ENCODE results near the gene IFIT2. TPM values are rescaled to one million over a fixed set of nuclear protein-coding genes. Genes with fewer than 3 reads are reported as not detected.
"Not testable (repeated sequence)": the region's sequence is repeated elsewhere in the genome, so short reads cannot be mapped to it uniquely, and the experiment has no call there.

IFIT2 gene
- total RNA-seq, 3 donors from 2014 or later (not counting 1 experiment from before 2014, with no cell fraction given) = 21.8 to 103 (median 34.9) TPM

DNA sequence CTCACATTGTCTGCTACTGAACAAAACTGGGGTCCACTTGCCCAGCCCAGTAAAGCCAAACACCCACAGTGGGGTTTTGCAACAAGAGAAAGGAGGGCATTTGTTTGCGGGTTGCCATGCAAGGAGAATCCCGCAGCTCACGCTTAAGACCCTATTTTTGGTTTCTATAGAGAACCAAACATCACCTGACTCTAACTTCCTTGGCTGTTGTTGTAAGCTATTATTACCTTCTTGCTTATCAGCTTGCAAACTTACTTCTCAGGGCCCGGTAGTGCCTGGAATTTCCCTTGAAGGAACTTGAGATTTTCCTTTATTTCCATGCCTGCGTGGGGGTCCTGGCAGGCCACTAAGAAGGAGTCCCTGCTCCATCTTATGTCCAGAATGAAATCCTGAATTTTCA, 46.6 kb downstream of the IFIT2 start:
- no peak for DNase-seq
- H3K4me3 Mint-ChIP-seq = no peak overlapping the region
- no peaks in the 10 kb centered on the region for H3K9me3 Mint-ChIP-seq
- Histone ChIP-seq H3K4me1 (ENCODE audit: control insufficient read depth, insufficient read depth, low read length) (no peaks in the 10 kb centered on the region), H3K4me3 (ENCODE audit: low read length) (no peak overlapping the region), H3K36me3 (ENCODE audit: control insufficient read depth, insufficient read depth, low read length) (no peaks in the 10 kb centered on the region), H3K27me3 (ENCODE audit: control insufficient read depth, insufficient read depth, low read length) (no peaks in the 10 kb centered on the region), H3K27ac (ENCODE audit: low read length) (no peak overlapping the region), H3K9me3 (ENCODE audit: control insufficient read depth, insufficient read depth, low read length) (no peaks in the 10 kb centered on the region)
- H3K4me1 Mint-ChIP-seq = no peaks in the 10 kb centered on the region
- no peak for ATAC-seq
- peaks cover 24 to 69% of the 10 kb centered on the region in 2 donors for H3K27me3 Mint-ChIP-seq (ENCODE audit: low read depth in 2 of 2)
- TF ChIP-seq, protein P1, sequence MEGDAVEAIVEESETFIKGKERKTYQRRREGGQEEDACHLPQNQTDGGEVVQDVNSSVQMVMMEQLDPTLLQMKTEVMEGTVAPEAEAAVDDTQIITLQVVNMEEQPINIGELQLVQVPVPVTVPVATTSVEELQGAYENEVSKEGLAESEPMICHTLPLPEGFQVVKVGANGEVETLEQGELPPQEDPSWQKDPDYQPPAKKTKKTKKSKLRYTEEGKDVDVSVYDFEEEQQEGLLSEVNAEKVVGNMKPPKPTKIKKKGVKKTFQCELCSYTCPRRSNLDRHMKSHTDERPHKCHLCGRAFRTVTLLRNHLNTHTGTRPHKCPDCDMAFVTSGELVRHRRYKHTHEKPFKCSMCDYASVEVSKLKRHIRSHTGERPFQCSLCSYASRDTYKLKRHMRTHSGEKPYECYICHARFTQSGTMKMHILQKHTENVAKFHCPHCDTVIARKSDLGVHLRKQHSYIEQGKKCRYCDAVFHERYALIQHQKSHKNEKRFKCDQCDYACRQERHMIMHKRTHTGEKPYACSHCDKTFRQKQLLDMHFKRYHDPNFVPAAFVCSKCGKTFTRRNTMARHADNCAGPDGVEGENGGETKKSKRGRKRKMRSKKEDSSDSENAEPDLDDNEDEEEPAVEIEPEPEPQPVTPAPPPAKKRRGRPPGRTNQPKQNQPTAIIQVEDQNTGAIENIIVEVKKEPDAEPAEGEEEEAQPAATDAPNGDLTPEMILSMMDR (IDR thresholded peaks at IDR 0.05) = no peak
- intact Hi-C loops (cut with micrococcal nuclease) = no loop called here
- H3K36me3 Mint-ChIP-seq = no peaks in the 10 kb centered on the region
- WGBS (ENCODE audit: insufficient coverage) = 63% methylated on average over 5 of the region's 5 CpGs
- no peak overlapping the region for H3K27ac Mint-ChIP-seq

DNA sequence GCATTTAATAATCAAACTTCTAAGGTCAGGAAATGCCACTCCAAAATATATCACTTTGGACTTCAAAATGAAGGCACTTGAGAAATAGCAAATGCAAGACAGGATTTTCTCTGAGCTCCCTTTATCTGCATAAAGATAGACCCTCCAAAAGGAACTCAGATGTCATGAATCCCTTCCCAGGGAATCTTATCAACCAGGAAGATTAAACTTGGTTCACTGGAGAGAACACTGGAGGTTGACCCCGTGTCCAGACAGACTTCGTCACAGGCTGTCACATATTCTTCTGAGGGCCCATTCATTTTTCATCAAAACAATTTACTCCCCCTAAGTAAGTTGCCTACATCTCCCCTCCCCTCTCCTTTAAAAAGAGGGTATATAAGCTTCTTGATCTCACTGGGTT, 47.1 kb downstream of the IFIT2 start:
- H3K27ac Mint-ChIP-seq = no peak overlapping the region
- Histone ChIP-seq H3K4me3 (ENCODE audit: low read length) (no peak overlapping the region), H3K36me3 (ENCODE audit: control insufficient read depth, insufficient read depth, low read length) (no peaks in the 10 kb centered on the region), H3K9me3 (ENCODE audit: control insufficient read depth, insufficient read depth, low read length) (no peaks in the 10 kb centered on the region), H3K4me1 (ENCODE audit: control insufficient read depth, insufficient read depth, low read length) (no peaks in the 10 kb centered on the region), H3K27me3 (ENCODE audit: control insufficient read depth, insufficient read depth, low read length) (no peaks in the 10 kb centered on the region), H3K27ac (ENCODE audit: low read length) (no peak overlapping the region)
- intact Hi-C loops (cut with micrococcal nuclease) = no loop called here
- no peaks in the 10 kb centered on the region for H3K4me1 Mint-ChIP-seq
- no peak overlapping the region for H3K4me3 Mint-ChIP-seq
- H3K9me3 Mint-ChIP-seq = no peaks in the 10 kb centered on the region
- no peaks in the 10 kb centered on the region for H3K36me3 Mint-ChIP-seq
- TF ChIP-seq, protein P1 (IDR thresholded peaks at IDR 0.05) = no peak
- DNase-seq (no peak), ATAC-seq (no peak)
- H3K27me3 Mint-ChIP-seq (ENCODE audit: low read depth in 2 of 2) = peaks cover 27 to 70% of the 10 kb centered on the region in 2 donors
- 92% methylated on average over 2 of the region's 2 CpGs for WGBS (ENCODE audit: insufficient coverage)

- H3K27ac ChIP-seq (ENCODE audit: low read length); H3K27me3 ChIP-seq (ENCODE audit: control insufficient read depth, insufficient read depth, low read length); H3K4me1 Mint-ChIP-seq; DNase-seq; H3K9me3 Mint-ChIP-seq; ATAC-seq; H3K4me3 Mint-ChIP-seq; H3K4me1 ChIP-seq (ENCODE audit: control insufficient read depth, insufficient read depth, low read length); H3K27ac Mint-ChIP-seq; intact Hi-C loops (cut with micrococcal nuclease); H3K36me3 ChIP-seq (ENCODE audit: control insufficient read depth, insufficient read depth, low read length); H3K9me3 ChIP-seq (ENCODE audit: control insufficient read depth, insufficient read depth, low read length); H3K36me3 Mint-ChIP-seq; H3K4me3 ChIP-seq (ENCODE audit: low read length): not testable (repeated sequence)
- 56% methylated on average over 7 of the region's 7 CpGs for WGBS (ENCODE audit: insufficient coverage)
- peaks cover 21 to 74% of the 10 kb centered on the region in 2 donors for H3K27me3 Mint-ChIP-seq (ENCODE audit: low read depth in 2 of 2)
Measured at GRCh38 chr10:89350631-89351315, 48.9 kb downstream of the IFIT2 start.

- no peaks in the 10 kb centered on the region for H3K36me3 Mint-ChIP-seq
- H3K4me3 ChIP-seq (ENCODE audit: low read length) = no peak overlapping the region
- no peaks in the 10 kb centered on the region for H3K9me3 Mint-ChIP-seq
- H3K27me3 Mint-ChIP-seq (ENCODE audit: low read depth in 2 of 2) = peaks cover 24 to 70% of the 10 kb centered on the region in 2 donors
- no peaks in the 10 kb centered on the region for H3K4me1 ChIP-seq (ENCODE audit: control insufficient read depth, insufficient read depth, low read length)
- no peaks in the 10 kb centered on the region for H3K36me3 ChIP-seq (ENCODE audit: control insufficient read depth, insufficient read depth, low read length)
- H3K27me3 ChIP-seq (ENCODE audit: control insufficient read depth, insufficient read depth, low read length) = no peaks in the 10 kb centered on the region
- no peaks in the 10 kb centered on the region for H3K9me3 ChIP-seq (ENCODE audit: control insufficient read depth, insufficient read depth, low read length)
- no peak overlapping the region for H3K27ac ChIP-seq (ENCODE audit: low read length)
- H3K27ac Mint-ChIP-seq = no peak overlapping the region
- TF ChIP-seq, protein P1 (IDR thresholded peaks at IDR 0.05) = no peak
- no peak for DNase-seq
- ATAC-seq = no peak
- intact Hi-C loops (cut with micrococcal nuclease) = no loop called here
- no peak overlapping the region for H3K4me3 Mint-ChIP-seq
- 74% methylated on average over 1 of the region's 1 CpG for WGBS (ENCODE audit: insufficient coverage)
- no peaks in the 10 kb centered on the region for H3K4me1 Mint-ChIP-seq
Measured at GRCh38 chr10:89351412-89351779, 49.5 kb downstream of the IFIT2 start.

All from natural killer cell (primary cell).